Brain microvascular endothelial cell (primary cell): ENCODE results near the gene FGF2.
"Not testable (repeated sequence)": the region's sequence is repeated elsewhere in the genome, so short reads cannot be mapped to it uniquely, and the experiment has no call there.

ENCODE experiments used
- DNase-seq: peaks from one replicate; pipeline ENCODE4 v3.0.0-alpha.2; 2020
- H3K27ac ChIP-seq: fragments of 250-450 bp; sonication (Bioruptor Pico); 2 replicates; pipeline ENCODE4 v1.5.1; 2020; ENCODE audit warnings: mild to moderate bottlenecking, moderate library complexity
- H3K27me3 ChIP-seq: fragments of 250-450 bp; sonication (Bioruptor Pico); replicated peaks from 2 replicates; pipeline ENCODE4 v1.5.1; 2020; ENCODE audit warnings: mild to moderate bottlenecking
- H3K36me3 ChIP-seq: fragments of 250-450 bp; sonication (Bioruptor Pico); replicated peaks from 2 replicates; pipeline ENCODE4 v1.5.1; 2020; ENCODE audit warnings: mild to moderate bottlenecking
- H3K4me3 ChIP-seq: 2 replicates; pipeline ENCODE4 v1.5.1; 2011; ENCODE audit warnings: low read depth, mild to moderate bottlenecking, control low read depth, low read length, moderate library complexity
- in situ Hi-C: cut with HindIII; loops from 2 replicates; pipeline ENCODE4 v1.10.0; 2017; ENCODE audit warnings: low sequenced_read_pairs, low pct_ligation_motif_present
- TF ChIP-seq, protein P1 (sequence below): IDR thresholded peaks from 2 replicates; pipeline ENCODE4 v1.5.1; 2011; ENCODE audit warnings: low read depth, mild to moderate bottlenecking, moderate library complexity, low read length, control low read depth, inconsistent platforms; ENCODE audit errors: missing control alignments

Gene FGF2

DNA sequence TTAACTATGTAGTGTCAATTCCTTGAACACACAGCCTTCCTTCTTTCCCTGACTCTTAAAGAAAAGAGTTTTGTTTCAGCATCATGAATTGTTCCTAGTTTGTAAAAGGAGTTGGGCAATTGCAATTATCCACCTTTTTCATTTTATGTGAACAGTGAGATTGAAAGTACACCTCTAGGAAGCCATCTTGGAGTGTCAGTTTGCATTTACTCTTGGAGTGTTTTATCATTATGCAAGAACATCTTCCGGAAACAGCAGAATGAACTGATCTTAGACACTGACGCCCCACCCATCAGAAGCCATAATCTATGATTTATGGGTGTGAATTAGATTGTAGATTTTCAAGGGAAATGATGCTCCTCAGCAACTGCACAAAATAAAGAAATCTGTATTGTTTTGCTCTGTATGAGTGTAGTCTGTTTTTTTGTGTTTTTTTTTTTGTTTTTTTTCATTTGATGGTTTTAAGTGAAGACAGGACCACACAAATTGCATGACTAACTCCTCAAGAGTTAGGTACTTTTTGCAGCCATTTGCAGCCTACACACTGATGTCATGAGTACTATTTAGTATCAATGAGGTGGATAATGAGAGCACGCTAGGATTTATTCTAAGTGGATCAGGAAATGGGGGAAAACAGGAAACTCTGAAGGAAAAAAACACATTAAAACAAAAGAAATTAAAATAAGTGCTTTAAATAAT is 19.5 kb upstream of the FGF2 start:
- Histone ChIP-seq H3K27me3 (no peaks in the 10 kb centered on the region), H3K4me3 (no peak overlapping the region), H3K36me3 (no peaks in the 10 kb centered on the region), H3K27ac (no peak overlapping the region)
- in situ Hi-C loops, result no loop called here
- no peak for DNase-seq
- TF ChIP-seq, protein P1, sequence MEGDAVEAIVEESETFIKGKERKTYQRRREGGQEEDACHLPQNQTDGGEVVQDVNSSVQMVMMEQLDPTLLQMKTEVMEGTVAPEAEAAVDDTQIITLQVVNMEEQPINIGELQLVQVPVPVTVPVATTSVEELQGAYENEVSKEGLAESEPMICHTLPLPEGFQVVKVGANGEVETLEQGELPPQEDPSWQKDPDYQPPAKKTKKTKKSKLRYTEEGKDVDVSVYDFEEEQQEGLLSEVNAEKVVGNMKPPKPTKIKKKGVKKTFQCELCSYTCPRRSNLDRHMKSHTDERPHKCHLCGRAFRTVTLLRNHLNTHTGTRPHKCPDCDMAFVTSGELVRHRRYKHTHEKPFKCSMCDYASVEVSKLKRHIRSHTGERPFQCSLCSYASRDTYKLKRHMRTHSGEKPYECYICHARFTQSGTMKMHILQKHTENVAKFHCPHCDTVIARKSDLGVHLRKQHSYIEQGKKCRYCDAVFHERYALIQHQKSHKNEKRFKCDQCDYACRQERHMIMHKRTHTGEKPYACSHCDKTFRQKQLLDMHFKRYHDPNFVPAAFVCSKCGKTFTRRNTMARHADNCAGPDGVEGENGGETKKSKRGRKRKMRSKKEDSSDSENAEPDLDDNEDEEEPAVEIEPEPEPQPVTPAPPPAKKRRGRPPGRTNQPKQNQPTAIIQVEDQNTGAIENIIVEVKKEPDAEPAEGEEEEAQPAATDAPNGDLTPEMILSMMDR, result no peak

DNA sequence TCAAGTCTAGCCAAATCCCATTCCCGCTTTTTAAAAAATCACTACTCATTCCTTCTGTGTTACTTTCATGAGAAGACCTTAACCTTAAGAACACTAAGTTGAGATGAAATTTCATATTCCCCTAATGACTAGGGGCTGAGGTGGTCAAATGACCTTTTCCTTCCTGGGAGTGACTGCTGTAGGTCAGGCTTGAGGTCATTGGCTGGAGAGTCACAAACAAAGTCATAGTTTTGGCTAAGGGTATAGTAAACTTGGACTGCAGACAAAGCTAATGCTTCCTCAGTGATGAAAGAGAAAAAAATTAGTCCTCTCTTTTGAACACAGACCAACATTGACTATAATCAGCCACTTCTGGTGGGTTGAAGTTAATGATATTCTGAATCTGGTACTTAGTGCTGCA is 16.0 kb upstream of the FGF2 start:
- TF ChIP-seq, protein P1, result no peak
- in situ Hi-C loops, result no loop called here
- Histone ChIP-seq H3K36me3 (no peaks in the 10 kb centered on the region), H3K27ac (no peak overlapping the region), H3K27me3 (no peaks in the 10 kb centered on the region), H3K4me3 (no peak overlapping the region)
- DNase-seq, result no peak

DNA sequence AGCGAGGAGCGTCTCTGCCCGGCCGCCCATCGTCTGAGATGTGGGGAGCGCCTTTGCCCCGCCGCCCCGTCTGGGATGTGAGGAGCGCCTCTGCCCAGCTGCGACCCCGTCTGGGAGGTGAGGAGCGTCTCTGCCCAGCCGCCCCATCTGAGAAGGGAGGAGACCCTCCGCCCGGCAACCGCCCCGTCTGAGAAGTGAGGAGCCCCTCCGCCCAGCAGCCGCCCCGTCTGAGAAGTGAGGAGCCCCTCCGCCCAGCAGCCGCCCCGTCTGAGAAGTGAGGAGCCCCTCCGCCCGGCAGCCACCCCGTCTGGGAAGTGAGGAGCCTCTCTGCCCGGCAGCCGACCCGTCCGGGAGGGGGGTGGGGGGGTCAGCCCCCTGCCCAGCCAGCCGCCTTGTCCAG is 14.8 kb upstream of the FGF2 start:
- H3K27ac ChIP-seq, DNase-seq, in situ Hi-C loops: not testable (repeated sequence)

DNA sequence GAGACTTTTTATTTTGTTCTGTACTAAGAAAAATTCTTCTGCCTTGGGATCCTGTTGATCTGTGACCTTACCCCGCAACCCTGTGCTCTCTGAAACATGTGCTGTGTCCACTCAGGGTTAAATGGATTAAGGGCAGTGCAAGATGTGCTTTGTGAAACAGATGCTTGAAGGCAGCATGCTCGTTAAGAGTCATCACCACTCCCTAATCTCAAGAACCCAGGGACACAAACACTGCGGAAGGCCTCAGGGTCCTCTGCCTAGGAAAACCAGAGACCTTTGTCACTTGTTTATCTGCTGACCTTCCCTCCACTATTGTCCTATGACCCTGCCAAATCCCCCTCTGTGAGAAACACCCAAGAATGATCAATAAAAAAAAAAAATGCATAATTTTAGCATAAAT is 13.8 kb upstream of the FGF2 start:
- H3K36me3 ChIP-seq, H3K27ac ChIP-seq, DNase-seq, H3K27me3 ChIP-seq, H3K4me3 ChIP-seq, in situ Hi-C loops: not testable (repeated sequence)

More for the DNA sequence above, 14.8 kb upstream of the FGF2 start:
- H3K27me3 ChIP-seq, H3K36me3 ChIP-seq, H3K4me3 ChIP-seq: not testable (repeated sequence)

DNA sequence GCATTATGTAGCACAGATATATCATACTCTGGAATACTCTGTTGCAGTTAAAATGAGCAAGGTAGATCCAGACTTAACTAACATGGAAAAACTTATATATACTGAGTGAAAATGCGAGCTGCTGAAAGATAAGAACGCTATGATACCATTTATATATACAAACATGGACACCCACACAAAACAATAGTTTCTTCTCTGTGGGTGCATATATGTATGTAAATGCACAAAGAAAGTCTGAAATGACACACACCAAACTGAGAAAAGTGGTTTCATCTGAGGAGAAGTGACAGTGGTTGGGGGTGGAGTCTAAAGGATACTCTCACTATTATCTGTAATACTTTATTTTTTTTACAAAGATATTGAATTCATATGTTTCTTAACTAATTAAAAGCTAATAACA is 12.2 kb upstream of the FGF2 start:
- Histone ChIP-seq H3K4me3 (no peak overlapping the region), H3K27me3 (no peaks in the 10 kb centered on the region), H3K27ac (no peak overlapping the region), H3K36me3 (no peaks in the 10 kb centered on the region)
- TF ChIP-seq, protein P1, result no peak
- DNase-seq, result no peak
- in situ Hi-C loops, result no loop called here

DNA sequence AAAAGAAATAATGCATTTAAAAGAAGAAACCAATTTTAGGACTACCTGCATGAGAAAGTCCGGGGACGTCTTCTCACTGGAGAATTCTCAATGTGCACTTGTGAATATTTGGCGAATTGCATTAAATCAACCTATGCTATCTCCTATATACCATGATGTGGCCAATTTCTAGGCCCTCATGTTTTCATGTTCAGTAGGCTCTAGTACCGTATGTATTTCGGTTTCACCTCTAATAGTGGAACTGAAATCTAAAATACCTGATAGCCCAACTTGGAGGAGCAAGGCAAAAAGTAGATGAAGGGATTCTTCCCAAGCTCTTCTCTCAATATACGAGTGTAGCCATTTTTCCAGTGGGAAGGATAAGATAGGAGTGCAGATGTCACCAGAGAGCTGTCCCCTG is 11.4 kb upstream of the FGF2 start:
- Histone ChIP-seq H3K27ac (no peak overlapping the region), H3K4me3 (no peak overlapping the region), H3K27me3 (no peaks in the 10 kb centered on the region), H3K36me3 (no peaks in the 10 kb centered on the region)
- TF ChIP-seq, protein P1, result no peak
- no peak for DNase-seq
- in situ Hi-C loops, result no loop called here

DNA sequence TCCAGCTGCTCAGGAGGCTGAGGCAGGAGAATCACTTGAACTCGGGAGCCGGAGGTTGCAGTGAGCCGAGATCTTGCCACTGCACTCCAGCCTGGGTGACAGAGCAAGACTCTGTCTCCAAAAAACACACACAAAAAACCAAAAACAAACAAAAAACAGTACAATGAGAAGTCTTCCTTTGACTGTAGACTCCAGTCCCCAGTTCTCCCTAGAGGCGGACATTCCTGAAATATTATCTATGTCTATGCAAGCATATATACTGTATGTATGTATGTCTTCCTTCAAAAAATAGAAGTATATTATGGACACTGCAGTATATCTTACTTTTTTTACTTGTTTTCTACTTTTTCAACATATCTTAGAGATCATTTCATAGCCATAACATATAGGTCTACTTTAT is 10.2 kb upstream of the FGF2 start:
- Histone ChIP-seq H3K27me3 (no peaks in the 10 kb centered on the region), H3K36me3 (no peaks in the 10 kb centered on the region), H3K4me3 (no peak overlapping the region), H3K27ac (no peak overlapping the region)
- in situ Hi-C loops, result no loop called here
- DNase-seq, result no peak
- TF ChIP-seq, protein P1, result no peak
